NCI-H2171 (cell line): ENCODE results near the gene SLC25A6.
"Not testable (repeated sequence)": the region's sequence is repeated elsewhere in the genome, so short reads cannot be mapped to it uniquely, and the experiment has no call there.

Experiments
- DNase-seq: peaks from one replicate; lab custom pipeline; 2025; lab: John Stamatoyannopoulos, UW

Gene SLC25A6

DNA sequence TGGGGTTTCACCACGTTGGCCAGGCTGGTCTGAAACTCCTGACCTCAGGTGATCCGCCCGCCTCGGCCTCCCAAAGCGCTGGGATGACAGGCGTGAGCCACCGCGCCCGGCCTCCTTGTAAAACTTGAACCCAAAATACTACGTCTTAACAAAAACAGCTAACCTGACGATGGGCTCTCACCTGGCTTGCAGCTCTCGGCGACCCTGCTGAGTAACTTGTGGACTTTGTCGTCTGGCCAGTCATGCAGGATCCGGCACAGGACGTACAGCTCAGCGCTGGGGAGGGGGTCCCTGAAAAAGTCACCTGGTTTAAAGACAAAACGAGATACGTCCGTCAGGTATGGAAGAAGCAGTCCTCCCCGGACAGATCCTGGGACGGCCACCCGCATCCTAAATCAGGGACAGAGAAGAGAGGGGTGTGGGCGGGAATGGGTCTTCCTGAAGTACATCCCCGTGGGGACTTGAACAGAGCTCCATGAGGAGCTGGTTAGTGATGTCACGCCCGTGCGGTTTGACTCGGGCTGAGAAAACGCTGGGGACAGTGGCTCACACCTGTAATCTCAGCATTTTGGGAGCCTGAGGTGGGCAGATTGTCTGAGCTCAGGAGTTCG, 20.7 kb upstream of the SLC25A6 start:
- DNase-seq: no peak

DNA sequence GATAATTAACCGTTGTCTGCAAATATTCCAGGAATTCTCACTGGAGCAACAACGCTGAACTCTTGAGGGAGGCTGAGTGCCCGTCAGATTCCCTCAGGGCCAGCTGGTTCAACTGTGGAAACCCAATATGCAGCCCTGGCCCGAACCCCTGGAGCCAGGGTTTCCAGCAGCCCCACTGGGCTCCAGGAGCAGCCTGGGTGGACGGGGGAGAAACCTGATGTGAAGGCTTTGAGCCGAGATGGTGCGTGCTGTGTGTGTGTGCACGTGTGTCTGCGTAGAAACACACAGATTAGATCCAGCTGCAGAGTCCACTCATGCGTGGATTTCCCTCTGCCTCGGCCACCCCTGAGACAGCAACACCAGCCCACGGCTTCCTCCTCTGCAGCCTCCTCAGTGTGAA, 19.4 kb upstream of the SLC25A6 start:
- DNase-seq: no peak

DNA sequence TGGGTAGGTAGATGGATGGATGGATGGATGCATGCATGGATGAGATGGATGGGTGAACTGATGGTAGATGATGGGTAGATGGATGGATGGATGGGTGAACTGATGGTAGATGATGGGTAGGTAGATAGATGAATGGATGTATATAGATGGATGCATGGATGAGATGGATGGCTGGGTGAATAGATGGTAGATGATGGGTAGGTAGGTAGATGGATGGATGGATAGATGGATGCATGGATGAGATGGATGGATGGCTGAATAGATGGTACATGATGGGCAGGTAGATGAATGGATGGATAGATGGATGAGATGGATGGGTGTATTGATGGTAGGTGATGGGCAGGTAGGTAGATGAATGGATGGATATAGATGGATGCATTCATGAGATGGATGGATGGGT, 15.1 kb upstream of the SLC25A6 start:
- no peak for DNase-seq

DNA sequence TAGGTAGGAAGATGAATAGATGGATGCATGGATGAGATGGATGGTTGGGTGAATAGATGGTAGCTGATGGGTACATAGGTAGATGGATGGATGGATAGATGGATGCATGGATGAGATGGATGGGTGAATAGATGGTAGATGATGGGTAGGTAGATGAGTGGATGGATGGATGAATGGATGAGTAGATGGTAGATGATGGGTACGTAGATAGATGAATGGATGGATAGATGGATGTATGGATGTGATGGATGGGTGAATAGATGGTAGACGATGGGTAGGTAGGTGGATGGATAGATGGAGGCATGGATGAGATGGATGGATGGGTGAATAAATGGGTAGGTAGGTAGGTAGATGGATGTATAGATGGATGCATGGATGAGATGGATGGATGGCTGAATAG, 13.9 kb upstream of the SLC25A6 start:
- DNase-seq: not testable (repeated sequence)

DNA sequence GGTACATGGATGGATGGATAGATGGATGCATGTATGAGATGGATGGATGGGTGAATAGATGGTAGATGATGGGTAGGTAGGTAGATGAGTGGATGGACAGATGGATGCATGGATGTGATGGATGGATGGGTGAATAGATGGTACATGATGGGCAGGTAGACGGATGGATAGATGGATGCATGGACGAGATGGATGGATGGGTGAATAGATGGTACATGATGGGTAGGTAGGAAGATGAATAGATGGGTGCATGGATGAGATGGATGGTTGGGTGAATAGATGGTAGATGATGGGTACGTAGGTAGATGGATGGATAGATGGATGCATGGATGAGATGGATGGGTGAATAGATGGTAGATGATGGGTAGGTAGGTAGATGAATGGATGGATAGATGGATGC, 12.0 kb upstream of the SLC25A6 start:
- DNase-seq: not testable (repeated sequence)

DNA sequence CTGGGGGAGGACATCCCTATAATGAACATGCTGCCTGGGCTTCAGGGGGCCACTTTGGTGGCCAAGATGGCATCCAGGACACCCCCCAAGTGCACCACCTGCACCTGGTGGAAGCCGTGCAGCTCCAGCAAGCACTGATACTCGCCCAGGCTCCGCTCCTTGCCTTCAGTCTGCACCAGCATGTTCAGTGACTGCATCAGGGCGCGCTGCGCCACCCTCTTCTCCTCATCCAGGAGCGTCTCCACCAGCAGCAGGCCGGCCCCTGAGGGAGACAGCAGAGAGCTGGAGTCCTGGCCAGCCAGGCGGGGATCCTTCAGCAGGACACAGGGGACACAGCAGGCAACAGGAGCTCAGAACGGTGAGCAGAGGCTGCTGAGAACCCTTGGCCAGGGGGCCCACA, 11.3 kb upstream of the SLC25A6 start:
- DNase-seq: no peak

DNA sequence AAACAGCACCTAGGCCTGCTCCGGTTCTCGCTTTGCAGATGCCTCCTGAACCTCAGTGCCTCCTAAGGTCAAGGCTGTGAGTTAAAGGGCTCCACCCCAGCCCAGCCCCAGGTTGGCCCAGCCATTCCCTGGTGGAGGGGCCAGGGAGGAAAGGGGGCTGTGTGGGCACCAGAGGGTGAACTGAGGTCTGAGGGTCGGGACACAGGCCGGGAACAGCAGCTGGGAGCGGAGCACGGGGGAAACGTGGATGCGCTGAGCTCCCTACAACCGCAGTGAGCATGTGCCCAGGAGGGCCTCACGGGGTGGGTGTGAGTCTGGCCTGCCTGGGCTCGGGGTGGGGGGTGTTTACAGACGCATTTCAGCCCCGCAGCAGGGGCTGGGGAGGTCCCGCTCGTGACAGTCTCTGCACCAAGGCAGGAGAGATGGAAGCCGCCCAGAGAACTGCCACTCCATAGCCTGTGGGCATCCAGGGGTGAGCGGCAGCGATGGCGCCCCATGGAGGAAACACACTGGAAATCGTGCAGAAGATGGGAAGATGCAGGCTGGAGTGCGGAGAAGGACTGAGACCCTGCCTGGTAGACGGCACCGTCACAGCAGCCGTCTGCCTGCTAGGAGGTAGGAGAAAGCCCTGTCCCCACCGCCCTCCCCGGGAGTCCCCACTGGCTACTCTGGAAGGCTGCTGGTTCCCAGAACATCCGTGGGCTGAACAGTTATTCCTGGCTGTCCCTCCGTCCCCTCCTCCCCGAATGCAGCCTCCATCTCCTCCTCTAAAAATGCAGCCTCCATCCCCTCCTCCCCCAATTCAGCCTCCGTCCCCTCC, 9.9 kb upstream of the SLC25A6 start:
- DNase-seq: no peak

DNA sequence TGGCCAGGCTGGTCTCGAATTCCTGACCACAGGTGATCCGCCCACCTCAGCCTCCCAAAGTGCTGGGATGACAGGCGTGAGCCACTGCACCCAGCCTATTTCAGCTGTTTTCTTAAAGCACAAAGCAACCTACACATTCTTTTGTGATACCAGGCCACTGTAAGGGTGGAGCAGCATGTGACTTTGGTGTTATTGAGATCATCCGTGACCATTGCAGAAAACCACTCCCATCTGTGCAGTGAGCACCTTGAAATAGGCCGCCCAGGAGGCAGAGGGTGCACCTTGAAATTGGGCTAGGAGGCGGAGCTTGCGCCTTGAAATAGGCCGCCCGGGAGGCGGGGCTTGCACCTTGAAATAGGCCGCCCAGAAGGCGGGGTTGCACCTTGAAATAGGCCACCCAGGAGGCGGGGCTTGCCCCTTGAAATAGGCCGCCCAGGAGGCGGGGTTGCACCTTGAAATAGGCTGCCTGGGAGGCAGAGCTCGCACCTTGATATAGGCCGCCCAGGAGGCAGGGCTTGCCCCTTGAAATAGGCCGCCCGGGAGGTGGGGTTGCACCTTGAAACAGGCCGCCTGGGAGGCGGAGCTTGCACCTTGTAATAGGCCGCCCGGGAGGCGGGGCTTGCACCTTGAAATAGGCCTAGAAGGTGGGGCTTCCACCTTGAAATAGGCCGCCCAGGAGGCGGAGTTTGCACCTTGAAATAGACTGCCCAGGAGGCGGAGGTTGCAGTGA, 9.0 kb upstream of the SLC25A6 start:
- no peak for DNase-seq

DNA sequence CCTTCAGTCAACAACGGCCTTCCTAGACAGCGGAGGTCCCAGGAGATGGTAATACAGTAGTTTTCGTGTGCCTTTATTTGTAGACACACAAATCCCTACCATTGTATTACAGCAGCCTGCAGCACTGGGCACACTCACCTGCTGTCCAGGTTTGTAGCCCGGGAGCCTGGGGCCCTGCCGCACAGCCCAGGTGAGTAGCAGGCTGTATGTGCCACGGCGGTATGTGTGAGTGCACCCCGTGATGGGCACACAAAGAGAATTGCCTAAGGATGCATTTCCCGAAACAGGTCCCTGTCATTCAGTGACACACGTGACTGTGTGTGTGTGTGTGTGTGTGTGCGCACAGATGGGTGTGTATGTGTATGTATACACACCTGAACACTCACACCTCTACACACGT, 8.1 kb upstream of the SLC25A6 start:
- no peak for DNase-seq

DNA sequence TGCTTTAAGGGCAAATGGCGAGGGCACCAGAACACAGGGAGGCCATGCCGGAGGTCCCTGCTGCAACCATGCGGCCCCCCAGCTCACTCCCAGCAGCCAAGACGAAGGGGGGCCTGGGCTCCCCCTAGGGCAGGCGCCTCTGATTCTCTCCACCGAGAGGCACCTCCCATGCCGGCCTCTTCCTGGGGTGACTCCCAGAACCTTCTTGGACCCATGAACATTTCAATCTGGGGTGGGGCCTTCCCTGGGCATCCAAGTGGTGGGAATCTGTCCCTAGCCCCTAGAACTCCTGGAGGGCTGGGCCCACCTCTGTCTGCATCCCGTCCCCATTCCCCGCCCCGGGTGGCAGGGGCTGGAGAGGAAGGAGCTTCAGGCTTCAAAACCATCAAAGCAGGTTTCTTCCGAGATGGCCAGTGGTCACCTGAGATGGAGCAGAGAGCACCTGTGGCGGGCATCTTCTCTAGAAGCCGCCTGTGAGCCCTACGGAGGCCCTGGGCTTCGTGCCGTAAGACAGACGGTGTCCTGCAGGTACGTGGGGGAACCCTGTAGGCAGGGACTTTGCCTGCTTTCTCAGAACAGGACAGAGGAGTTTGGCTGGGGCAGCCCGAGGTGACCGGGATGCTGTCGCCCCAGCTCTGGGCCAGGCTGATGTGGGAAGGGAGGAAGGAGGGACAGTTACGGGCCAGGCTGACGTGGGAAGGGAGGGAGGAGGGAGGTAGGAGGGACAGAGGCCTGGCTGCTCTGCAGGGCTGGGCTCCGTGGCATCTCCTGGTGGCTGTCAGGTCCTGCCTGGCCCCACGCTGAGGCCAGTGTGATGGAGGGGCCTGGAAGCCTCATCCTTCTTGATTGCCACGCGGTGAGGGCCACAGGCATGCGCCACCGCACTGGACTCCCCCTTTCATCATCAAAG, 6.8 kb upstream of the SLC25A6 start:
- no peak for DNase-seq

DNA sequence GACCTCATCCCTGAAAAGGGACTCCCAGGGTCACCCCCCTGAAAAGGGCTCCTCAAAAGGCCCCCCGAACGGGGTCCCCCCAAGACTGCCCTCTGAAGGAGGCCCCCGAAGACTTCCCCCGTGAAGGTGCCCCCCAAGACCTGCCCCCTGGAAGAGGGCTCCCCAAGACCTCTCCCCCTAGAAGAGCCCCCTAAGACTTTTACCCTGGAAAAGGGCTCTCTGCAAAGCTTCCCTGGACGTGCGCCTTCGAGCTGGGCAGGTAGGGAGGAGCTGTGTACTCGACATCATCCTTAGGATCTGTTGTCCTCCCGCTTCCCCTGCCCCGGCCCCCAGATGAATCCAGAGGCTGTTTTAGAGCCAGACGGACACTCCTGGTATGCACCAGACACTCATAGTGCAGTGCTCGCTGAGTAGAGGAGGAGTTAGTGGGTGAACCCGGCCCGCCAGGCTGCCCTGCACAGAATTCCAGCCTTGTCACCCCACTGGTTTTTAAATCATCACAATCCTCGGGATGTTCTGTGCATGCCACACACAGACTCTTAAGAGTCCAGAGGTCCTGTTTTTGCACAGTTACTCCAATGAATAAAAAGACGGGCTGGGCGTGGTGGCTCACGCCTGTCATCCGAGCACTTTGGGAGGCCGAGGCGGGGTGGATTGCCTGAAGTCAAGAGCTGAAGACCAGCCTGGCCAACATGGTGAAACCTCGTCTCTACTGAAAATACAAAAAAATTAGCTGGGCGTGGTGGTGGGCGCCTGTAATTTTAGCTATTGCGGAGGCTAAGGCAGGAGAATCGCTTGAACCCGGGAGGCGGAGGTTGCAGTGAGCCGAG, 5.7 kb upstream of the SLC25A6 start:
- no peak for DNase-seq

DNA sequence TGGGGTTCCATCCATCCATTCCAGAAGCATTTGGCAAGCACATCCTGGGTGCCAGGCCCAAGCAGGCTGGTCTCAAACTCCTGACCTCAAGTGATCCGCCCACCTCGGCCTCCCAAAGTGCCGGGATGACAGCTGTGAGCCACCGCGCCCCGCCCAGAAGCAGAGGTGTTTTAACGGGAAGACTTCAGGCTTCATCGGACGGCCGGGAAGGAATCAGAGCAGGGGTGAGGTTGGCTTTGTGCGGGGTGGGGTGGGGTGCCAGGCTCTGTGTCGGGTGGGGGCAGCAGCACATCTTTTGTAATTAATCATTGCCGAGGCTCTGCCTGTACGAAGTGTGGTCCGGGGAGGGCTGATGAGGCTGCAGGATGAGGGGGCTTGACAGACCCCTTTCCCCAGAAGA, 5.1 kb upstream of the SLC25A6 start:
- DNase-seq: no peak

DNA sequence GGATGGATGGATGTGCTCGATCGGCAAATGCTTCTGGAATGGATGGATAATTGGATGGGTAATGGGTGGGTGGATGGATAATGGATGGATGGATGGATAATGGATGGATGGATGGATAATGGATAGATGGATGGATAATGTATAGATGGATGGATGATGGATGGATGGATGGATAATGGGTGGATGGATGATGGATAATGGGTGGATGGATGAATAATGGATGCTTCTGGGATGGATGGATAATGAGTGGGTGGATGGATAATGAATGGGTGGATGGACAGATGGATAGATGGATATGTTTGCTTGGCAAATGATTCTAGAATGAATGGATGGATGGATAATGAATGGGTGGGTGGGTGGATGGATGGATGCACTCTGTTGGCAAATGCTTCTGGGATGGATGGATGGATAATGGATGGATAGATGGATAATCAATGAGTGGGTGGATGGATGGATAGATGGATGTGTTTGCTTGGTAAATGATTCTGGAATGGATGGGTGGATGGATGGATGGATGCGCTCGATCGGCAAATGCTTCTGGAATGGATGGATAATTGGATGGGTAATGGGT, 3.8 kb upstream of the SLC25A6 start:
- DNase-seq: no peak

DNA sequence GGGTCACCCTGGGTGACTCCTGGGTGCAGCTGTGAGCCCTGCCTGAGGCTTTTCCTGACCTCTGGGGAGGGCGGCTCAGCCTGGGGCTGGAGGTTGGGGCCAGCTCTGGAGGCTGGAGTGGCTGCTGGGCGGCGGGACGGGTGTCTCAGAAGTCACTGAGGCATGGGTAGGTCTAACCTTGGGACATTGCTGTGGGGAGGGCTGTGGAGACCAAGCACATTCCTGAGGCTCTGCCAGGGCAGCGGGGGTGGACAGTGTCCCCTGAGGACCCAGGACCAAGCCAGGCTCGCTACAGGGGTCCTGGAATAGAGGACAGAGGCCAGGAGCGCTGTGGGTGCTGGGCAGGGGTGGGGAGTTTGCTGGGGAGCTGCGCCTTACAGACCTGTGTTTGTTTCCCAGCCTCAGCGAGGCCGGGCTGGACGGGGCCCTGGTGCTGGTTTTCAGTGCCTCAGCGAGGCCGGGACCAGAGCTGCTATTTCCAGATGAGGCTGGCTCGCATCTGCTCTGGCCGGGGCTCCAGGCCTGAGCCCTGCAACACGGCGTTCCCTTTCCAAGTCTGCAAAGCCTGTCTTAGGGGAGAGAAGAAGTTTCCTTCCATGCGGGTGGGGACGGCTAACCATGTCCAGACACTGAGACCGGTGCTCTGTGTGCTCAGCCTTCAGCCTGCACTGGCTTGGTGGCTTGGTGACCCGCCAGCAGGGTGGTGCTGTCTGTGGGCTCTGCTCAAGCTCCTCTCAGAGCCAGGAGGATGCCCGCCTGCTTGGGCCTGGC, 3.0 kb upstream of the SLC25A6 start:
- DNase-seq: no peak

DNA sequence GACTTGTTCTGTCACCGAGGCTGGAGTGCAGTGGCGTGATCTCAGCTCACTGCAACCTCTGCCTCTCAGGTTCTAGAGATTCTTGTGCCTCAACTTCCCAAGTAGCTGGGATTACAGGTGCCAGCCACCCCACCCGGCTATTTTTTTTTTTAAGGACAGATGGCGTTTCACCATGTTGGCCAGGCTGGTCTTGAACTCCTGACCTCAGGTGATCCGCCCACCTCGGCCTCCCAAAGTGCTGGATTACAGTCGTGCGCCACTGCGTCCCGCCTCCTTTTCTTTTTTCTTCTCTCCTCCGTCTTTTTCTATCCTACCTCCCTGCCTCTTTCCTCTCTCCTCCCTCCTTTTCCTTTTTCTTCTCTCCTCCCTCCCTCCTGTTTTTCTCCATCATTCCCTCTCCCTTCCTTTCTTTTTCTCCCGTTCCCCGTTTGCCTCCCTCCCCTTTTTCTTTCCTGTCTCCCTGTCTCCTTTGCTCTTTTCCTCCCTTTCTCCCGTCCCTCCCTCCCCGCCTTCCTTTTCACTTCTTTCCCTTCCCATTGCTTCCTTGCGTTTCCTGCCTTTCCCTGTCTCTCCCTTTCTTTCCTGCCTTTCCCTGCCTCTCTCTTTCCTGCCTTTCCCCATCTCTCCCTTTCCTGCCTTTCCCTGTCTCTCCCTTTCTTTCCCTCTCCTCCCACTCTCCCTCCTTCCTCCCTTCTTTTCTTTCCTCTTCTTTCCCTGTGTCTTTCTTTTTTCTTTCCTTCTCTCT, 2.1 kb upstream of the SLC25A6 start:
- DNase-seq: no peak

DNA sequence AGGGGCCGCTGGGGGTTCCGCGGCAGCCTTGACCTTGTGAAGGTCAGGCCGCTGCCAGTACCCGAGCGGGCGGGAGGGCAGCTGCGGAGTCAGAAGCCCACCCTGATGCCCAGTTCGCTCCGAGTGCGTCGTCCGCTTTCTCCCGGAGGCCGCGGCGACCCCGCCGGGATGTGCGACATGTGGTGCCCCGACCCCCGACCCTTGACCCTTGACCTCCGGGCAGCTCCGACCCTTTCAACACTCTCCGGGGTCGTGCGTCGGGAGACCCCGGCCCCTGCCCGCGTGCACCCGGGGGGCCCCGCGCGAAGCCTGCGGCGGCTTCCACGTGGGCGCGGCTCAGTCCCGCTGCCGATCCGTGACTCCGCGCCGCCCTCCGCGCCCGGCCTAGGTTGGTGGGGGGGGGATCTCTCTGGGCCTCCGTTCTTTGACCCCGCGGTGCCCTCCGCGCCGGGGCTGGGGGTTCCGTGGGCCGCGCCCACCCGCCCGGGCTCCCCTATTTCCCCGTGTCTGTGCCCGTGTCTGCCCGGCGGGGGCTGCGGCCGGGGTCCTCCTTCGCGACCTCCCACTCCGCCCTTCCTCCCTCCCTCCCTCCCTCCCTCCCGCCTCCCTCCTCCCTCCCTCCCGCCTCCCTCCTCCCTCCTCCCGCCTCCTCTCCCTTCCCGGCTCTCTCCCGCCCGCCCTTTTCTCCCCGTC, 609 bp upstream of the SLC25A6 start:
- DNase-seq: no peak

DNA sequence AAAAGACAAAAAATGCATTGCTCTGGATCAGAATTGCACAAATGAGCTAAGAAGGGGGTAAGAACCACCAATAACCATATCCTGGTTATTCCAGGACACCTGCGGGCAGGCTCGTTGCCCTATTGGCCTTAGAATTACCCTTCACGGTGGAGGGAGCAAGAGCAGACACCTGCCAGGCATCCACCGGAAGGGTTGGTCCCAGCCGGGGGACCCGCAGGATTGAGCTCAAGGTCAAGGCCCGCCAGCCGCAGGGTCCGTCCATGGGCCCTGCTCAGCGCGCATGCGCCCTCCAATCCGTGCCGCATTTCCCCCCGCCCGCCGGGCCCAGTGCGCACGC, 575 bp downstream of the SLC25A6 start:
- no peak for DNase-seq

DNA sequence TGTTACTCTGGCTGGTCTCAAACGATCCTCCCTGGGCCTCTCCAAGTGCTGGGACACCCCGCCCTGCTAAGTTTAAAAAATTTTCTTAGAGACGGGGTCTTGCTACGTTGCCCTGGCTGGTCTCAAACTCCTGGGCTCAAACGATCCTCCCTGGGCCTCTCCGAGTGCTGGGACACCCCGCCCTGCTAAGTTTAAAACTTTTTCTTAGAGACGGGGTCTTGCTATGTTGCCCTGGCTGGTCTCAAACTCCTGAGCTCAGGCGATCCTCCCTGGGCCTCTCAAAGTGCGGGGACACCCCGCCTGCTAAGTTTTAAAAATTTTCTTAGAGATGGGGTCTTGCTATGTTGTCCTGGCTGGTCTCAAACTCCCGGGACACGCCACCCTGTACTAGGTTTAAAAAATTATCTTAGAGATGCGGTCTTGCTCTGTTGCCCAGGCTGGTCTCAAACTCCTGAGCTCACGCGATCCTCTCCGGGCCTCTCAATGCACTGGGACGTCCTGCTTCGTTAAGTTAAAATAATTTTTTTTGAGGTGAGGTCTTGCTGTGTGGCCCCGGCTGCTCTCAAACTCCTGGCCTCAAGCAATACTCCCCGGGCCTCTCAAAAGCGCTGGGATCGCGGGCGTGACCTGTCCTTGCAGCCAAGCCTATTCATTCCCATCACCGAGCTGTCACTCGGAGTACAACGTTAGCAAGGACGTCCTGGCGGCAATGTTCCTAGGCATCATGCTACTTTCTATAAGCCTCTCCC, 1.1 kb downstream of the SLC25A6 start:
- DNase-seq: no peak
